Hepatocyte (in vitro differentiated cells): ENCODE results near the gene HOXB6.

Experiments used
- EZH2 ChIP-seq: fragments of 200-600 bp; sonication (generic); IDR thresholded peaks from 2 replicates; pipeline ENCODE4 v1.6.1; 2016; ENCODE audit warnings: antibody characterized with exemption, mild to moderate bottlenecking, borderline replicate concordance
- TF ChIP-seq, protein P1 (sequence below): fragments of 200-600 bp; sonication (generic); IDR thresholded peaks from 2 replicates; pipeline ENCODE4 v1.5.1; 2016; ENCODE audit warnings: antibody characterized with exemption, mild to moderate bottlenecking; ENCODE audit not compliant: poor library complexity

DNA sequence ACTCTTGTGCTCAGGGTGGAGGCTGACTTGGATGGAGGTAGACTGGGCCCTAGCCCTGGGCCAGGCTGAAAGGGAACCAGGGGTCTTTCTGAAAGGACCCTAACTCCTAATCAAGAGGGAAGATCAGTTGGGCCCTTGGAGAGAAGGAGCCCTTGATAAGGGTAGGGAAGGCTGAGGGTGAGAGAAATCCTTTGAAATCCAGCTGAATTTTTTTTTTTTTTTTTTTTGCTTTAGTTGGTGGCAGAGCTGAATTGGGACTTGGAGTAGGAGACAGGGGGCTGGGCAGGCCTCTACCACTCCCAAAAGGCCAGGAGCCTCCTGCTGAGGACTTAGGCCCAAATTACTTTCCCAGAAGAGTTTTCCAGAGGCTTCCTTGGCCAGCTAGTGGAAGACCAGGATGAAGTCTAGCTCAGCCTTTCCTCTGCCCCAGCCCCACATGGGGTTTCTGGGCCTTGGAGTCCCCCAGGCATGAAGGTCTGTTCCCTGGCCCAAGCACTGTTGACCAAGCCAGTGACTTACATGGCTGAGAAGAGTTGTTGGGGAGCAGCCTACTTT is 14.1 kb downstream of the HOXB6 start:
- TF ChIP-seq, protein P1, sequence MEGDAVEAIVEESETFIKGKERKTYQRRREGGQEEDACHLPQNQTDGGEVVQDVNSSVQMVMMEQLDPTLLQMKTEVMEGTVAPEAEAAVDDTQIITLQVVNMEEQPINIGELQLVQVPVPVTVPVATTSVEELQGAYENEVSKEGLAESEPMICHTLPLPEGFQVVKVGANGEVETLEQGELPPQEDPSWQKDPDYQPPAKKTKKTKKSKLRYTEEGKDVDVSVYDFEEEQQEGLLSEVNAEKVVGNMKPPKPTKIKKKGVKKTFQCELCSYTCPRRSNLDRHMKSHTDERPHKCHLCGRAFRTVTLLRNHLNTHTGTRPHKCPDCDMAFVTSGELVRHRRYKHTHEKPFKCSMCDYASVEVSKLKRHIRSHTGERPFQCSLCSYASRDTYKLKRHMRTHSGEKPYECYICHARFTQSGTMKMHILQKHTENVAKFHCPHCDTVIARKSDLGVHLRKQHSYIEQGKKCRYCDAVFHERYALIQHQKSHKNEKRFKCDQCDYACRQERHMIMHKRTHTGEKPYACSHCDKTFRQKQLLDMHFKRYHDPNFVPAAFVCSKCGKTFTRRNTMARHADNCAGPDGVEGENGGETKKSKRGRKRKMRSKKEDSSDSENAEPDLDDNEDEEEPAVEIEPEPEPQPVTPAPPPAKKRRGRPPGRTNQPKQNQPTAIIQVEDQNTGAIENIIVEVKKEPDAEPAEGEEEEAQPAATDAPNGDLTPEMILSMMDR: no peak
- TF ChIP-seq EZH2: no peak
